ENCODE data around the gene PRAC2. TPM values are rescaled to one million over a fixed set of nuclear protein-coding genes. Genes with fewer than 3 reads are reported as not detected.

Gene PRAC2
- total and polyA plus RNA-seq, 2 donors (not counting 1 experiment from before 2014, with no cell fraction given): not detected

GRCh38 chr17:48679385-48680096 is 43.4 kb upstream of the PRAC2 start:
- Histone ChIP-seq H3K4me3 (replicated peaks in 1 of 4; ENCODE audit: control extremely low read depth in 1 of 4, insufficient read depth in 1 of 4, low read depth in 3 of 4, low read length in 4 of 4) (no peak overlapping the region), H3K27me3 (ENCODE audit: control insufficient read depth, insufficient read depth, low read length) (peaks cover 6% of the 10 kb centered on the region), H3K9ac (ENCODE audit: insufficient read depth, low read length) (no peak overlapping the region), H3K9me3 (ENCODE audit: control insufficient read depth, insufficient read depth, low read depth, low read length) (no peaks in the 10 kb centered on the region), H3K27ac (ENCODE audit: insufficient read depth, low read length) (no peak overlapping the region), H3K4me2 (ENCODE audit: extremely low read depth, insufficient read depth, low read length) (no peak overlapping the region), H3K4me1 (ENCODE audit: control insufficient read depth, extremely low read depth, insufficient read depth, low read length) (no peaks in the 10 kb centered on the region), H4K20me1 (ENCODE audit: control insufficient read depth, extremely low read depth, insufficient read depth, low read length) (no peaks in the 10 kb centered on the region), H3K79me2 (ENCODE audit: control insufficient read depth, insufficient read depth, low read length) (no peaks in the 10 kb centered on the region), H3K36me3 (ENCODE audit: control insufficient read depth, insufficient read depth, low read length) (no peaks in the 10 kb centered on the region), H2AFZ (ENCODE audit: low read length) (no peak overlapping the region)
- no peak for DNase-seq (ENCODE audit: low read depth in 2 of 2)
- TF ChIP-seq CTCF (conservative IDR thresholded peaks at IDR 0.05 in 1 of 2, IDR thresholded peaks at IDR 0.05 in 1 of 2; ENCODE audit: low read depth in 1 of 2, low read length in 2 of 2) (no peak), EZH2 (IDR thresholded peaks at IDR 0.05; ENCODE audit: low read length, missing control alignments) (no peak)

DNA sequence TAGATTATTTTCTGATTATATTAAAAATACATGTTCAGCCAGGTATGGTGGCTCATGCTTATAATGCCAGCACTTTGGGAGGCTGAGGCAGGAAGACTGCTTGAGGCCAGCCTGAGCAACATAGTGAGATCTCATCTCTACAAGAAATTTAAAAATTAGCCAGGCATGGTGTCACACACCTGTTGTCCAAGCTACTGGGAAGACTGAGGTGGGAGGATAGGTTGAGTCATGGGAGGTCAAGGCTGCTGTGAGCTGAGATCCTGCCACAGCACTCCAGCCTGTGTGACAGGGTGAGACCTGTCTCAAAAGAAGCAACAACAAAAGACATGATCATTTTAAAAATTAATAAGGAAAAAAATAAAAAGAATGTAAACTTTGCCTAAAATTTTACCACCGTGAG is 41.4 kb upstream of the PRAC2 start:
- H3K9ac ChIP-seq (ENCODE audit: insufficient read depth, low read length): no peak overlapping the region
- H3K27me3 ChIP-seq (ENCODE audit: control insufficient read depth, insufficient read depth, low read length): peaks cover 6% of the 10 kb centered on the region
- H3K36me3 ChIP-seq (ENCODE audit: control insufficient read depth, insufficient read depth, low read length): no peaks in the 10 kb centered on the region
- no peaks in the 10 kb centered on the region for H3K4me1 ChIP-seq (ENCODE audit: control insufficient read depth, extremely low read depth, insufficient read depth, low read length)
- no peak overlapping the region for H2AFZ ChIP-seq (ENCODE audit: low read length)
- TF ChIP-seq EZH2 (IDR thresholded peaks at IDR 0.05; ENCODE audit: low read length, missing control alignments) (no peak), CTCF (conservative IDR thresholded peaks at IDR 0.05 in 1 of 2, IDR thresholded peaks at IDR 0.05 in 1 of 2; ENCODE audit: low read depth in 1 of 2, low read length in 2 of 2) (no peak)
- no peaks in the 10 kb centered on the region for H3K9me3 ChIP-seq (ENCODE audit: control insufficient read depth, insufficient read depth, low read depth, low read length)
- H4K20me1 ChIP-seq (ENCODE audit: control insufficient read depth, extremely low read depth, insufficient read depth, low read length): no peaks in the 10 kb centered on the region
- H3K4me3 ChIP-seq (replicated peaks in 1 of 4; ENCODE audit: control extremely low read depth in 1 of 4, insufficient read depth in 1 of 4, low read depth in 3 of 4, low read length in 4 of 4): no peak overlapping the region
- no peak for DNase-seq (ENCODE audit: low read depth in 2 of 2)
- no peak overlapping the region for H3K4me2 ChIP-seq (ENCODE audit: extremely low read depth, insufficient read depth, low read length)
- H3K27ac ChIP-seq (ENCODE audit: insufficient read depth, low read length): no peak overlapping the region
- no peaks in the 10 kb centered on the region for H3K79me2 ChIP-seq (ENCODE audit: control insufficient read depth, insufficient read depth, low read length)

GRCh38 chr17:48690655-48691054 is 32.3 kb upstream of the PRAC2 start:
- H3K27me3 ChIP-seq (ENCODE audit: control insufficient read depth, insufficient read depth, low read length): no peaks in the 10 kb centered on the region
- no peak overlapping the region for H2AFZ ChIP-seq (ENCODE audit: low read length)
- TF ChIP-seq EZH2 (IDR thresholded peaks at IDR 0.05; ENCODE audit: low read length, missing control alignments) (no peak), CTCF (conservative IDR thresholded peaks at IDR 0.05 in 1 of 2, IDR thresholded peaks at IDR 0.05 in 1 of 2; ENCODE audit: low read depth in 1 of 2, low read length in 2 of 2) (no peak)

More at GRCh38 chr17:48690655-48691054, 32.3 kb upstream of the PRAC2 start:
- Histone ChIP-seq H3K4me3 (replicated peaks in 1 of 4; ENCODE audit: control extremely low read depth in 1 of 4, insufficient read depth in 1 of 4, low read depth in 3 of 4, low read length in 4 of 4) (no peak overlapping the region), H3K4me2 (ENCODE audit: extremely low read depth, insufficient read depth, low read length) (no peak overlapping the region), H3K9ac (ENCODE audit: insufficient read depth, low read length) (no peak overlapping the region), H3K9me3 (ENCODE audit: control insufficient read depth, insufficient read depth, low read depth, low read length) (no peaks in the 10 kb centered on the region), H4K20me1 (ENCODE audit: control insufficient read depth, extremely low read depth, insufficient read depth, low read length) (no peaks in the 10 kb centered on the region), H3K36me3 (ENCODE audit: control insufficient read depth, insufficient read depth, low read length) (no peaks in the 10 kb centered on the region), H3K79me2 (ENCODE audit: control insufficient read depth, insufficient read depth, low read length) (no peaks in the 10 kb centered on the region), H3K4me1 (ENCODE audit: control insufficient read depth, extremely low read depth, insufficient read depth, low read length) (no peaks in the 10 kb centered on the region), H3K27ac (ENCODE audit: insufficient read depth, low read length) (no peak overlapping the region)
- DNase-seq (ENCODE audit: low read depth in 2 of 2): no peak

Measured in fibroblast of lung (primary cell).